HepG2 (cell line): ENCODE measurements around the gene NRDE2. TPM values are rescaled to one million over a fixed set of nuclear protein-coding genes. Genes with fewer than 3 reads are reported as not detected.
A peak's percentile ranks its signal among the peaks of the same experiment; 100 is the strongest.

Source experiments
- ATAC-seq: fragments of 200-7000 bp; cut with Tn5 transposase; 3 replicates; pipeline ENCODE4 v1.9.1; 2020; ENCODE audit warnings: mild to moderate bottlenecking, moderate library complexity
- BruUV-seq: library from RNA; stranded (reverse); fragments of 400-500 nt; replicated peaks from 2 replicates; lab custom pipeline; 2021; lab: Mats Ljungman, UMichigan
- CTCF ChIA-PET: fragments of 300-600 bp; formaldehyde crosslinking; extraction: SDS; loops from one replicate; lab custom pipeline; 2021; ENCODE audit warnings: low total read pairs, inconsistent platforms, low intra/inter-chr PET ratio; lab: Yijun Ruan, JAX
- POLR2A ChIA-PET: fragments of 350-600 bp; sonication (Branson Sonifier 250); formaldehyde crosslinking; loops from one replicate; lab custom pipeline; 2020; ENCODE audit warnings: antibody characterized with exemption, inconsistent platforms; lab: Yijun Ruan, JAX
- DNase-seq: peaks from one replicate; pipeline ENCODE4 v3.0.0-alpha.2; 2015; ENCODE audit warnings: low spot score
- FAIRE-seq: peaks from 3 replicates; lab custom pipeline; 2011; peaks lifted over from hg19 to GRCh38; lab: Jason Lieb, UNC
- H2AFZ ChIP-seq: one replicate; pipeline ENCODE4 v1.6.1; 2011; ENCODE audit warnings: low read length, inconsistent platforms
- H3K27ac ChIP-seq: fragments of 300-600 bp; 3 replicates; pipeline ENCODE4 v1.8.0; 2011; ENCODE audit warnings: mixed run types, mild to moderate bottlenecking, mixed read lengths, low read length, inconsistent platforms; ENCODE audit not compliant: insufficient read depth; ENCODE audit errors: extremely low read length
- H3K27me3 ChIP-seq, 2 experiments: fragments of 200-600 bp in 1 of 2; 2 replicates in 1 of 2; 3 replicates in 1 of 2; pipeline versions ENCODE4 v1.6.0 to v1.8.0; 2011; ENCODE audit warnings: low read length in 2 of 2, mild to moderate bottlenecking in 2 of 2, moderate library complexity in 2 of 2, inconsistent platforms in 1 of 2; ENCODE audit not compliant: insufficient read depth in 2 of 2, control insufficient read depth in 1 of 2
- H3K36me3 ChIP-seq, 2 experiments: fragments of 200-600 bp in 1 of 2; replicated peaks in 1 of 2; 2 replicates in 1 of 2; 3 replicates in 1 of 2; pipeline versions ENCODE4 v1.5.1 to v1.8.0; 2011; ENCODE audit warnings: low read length in 2 of 2, inconsistent platforms in 1 of 2; ENCODE audit not compliant: insufficient read depth in 2 of 2, control insufficient read depth in 1 of 2
- H3K4me1 ChIP-seq: 2 replicates; pipeline ENCODE4 v1.5.1; 2012; ENCODE audit warnings: low read length, inconsistent platforms; ENCODE audit not compliant: insufficient read depth
- H3K4me2 ChIP-seq: 2 replicates; pipeline ENCODE4 v1.6.0; 2011; ENCODE audit warnings: low read depth, low read length, inconsistent platforms
- H3K4me3 ChIP-seq, 3 experiments: fragments of 200-600 bp in 1 of 3; sonication (generic), shearing (Covaris generic) in 1 of 3; replicated peaks in 1 of 3; 2 replicates each; pipeline ENCODE4 v1.5.1; 2011 to 2016; ENCODE audit warnings: low read length in 3 of 3, inconsistent platforms in 2 of 3, low read depth in 2 of 3, mild to moderate bottlenecking in 2 of 3, control low read depth in 1 of 3, mixed read lengths in 1 of 3; ENCODE audit not compliant: insufficient read depth in 1 of 3
- H3K79me2 ChIP-seq: one replicate; pipeline ENCODE4 v1.6.1; 2011; ENCODE audit warnings: low read length, inconsistent platforms; ENCODE audit not compliant: insufficient read depth
- H3K9ac ChIP-seq: 2 replicates; pipeline ENCODE4 v1.6.0; 2011; ENCODE audit warnings: mild to moderate bottlenecking, low read depth, low read length, inconsistent platforms; ENCODE audit not compliant: insufficient read depth
- H3K9me3 ChIP-seq: 2 replicates; pipeline ENCODE4 v1.5.1; 2012; ENCODE audit warnings: mild to moderate bottlenecking, low read length
- H4K20me1 ChIP-seq: 2 replicates; pipeline ENCODE4 v1.6.0; 2011; ENCODE audit warnings: inconsistent platforms, mild to moderate bottlenecking, low read length, moderate library complexity; ENCODE audit not compliant: insufficient read depth
- HMGXB4 ChIP-seq, 2 experiments: sonication (generic) in 1 of 2; formaldehyde crosslinking in 1 of 2; IDR thresholded peaks; 2 replicates each; pipeline versions ENCODE4 v1.4.0 to v1.6.1; 2018 to 2020; ENCODE audit warnings: missing genetic modification reagents in 2 of 2, borderline replicate concordance in 1 of 2, low read depth in 1 of 2, mild to moderate bottlenecking in 1 of 2, missing biosample characterization in 1 of 2
- MIER2 ChIP-seq: IDR thresholded peaks from 2 replicates; pipeline ENCODE4 v1.6.1; 2016; ENCODE audit warnings: missing biosample characterization, missing genetic modification reagents
- NFRKB ChIP-seq: fragments of 450-650 bp; IDR thresholded peaks from 2 replicates; pipeline ENCODE4 v1.6.1; 2017
- NR2F2 ChIP-seq: IDR thresholded peaks from 2 replicates; pipeline ENCODE4 v1.6.1; 2012; ENCODE audit warnings: low read depth, inconsistent platforms, borderline replicate concordance
- POLR2AphosphoS2 ChIP-seq: IDR thresholded peaks from 2 replicates; pipeline ENCODE4 v1.6.1; 2011; ENCODE audit warnings: low read depth, low read length, improper control_type of control experiment
- PRDM10 ChIP-seq: sonication (generic); formaldehyde crosslinking; IDR thresholded peaks from 2 replicates; pipeline ENCODE4 v1.4.0; 2020; ENCODE audit warnings: low read depth, missing genetic modification reagents
- SIN3B ChIP-seq: fragments of 150-350 bp; IDR thresholded peaks from 2 replicates; pipeline ENCODE4 v1.6.1; 2014; ENCODE audit warnings: low read length
- SOX13 ChIP-seq, 3 experiments: fragments of 450-650 bp in 1 of 3; sonication (generic) in 1 of 3; formaldehyde crosslinking in 1 of 3; IDR thresholded peaks in 2 of 3; conservative IDR thresholded peaks in 1 of 3; 2 replicates each; pipeline versions ENCODE4 v1.5.0 to v1.6.1; 2016 to 2020; ENCODE audit warnings: antibody characterized with exemption in 1 of 3, mild to moderate bottlenecking in 1 of 3, missing compliant biosample characterization in 1 of 3, missing genetic modification reagents in 1 of 3, moderate library complexity in 1 of 3
- SP2 ChIP-seq: sonication (generic); formaldehyde crosslinking; IDR thresholded peaks from 2 replicates; pipeline ENCODE4 v1.5.1; 2020; ENCODE audit warnings: mild to moderate bottlenecking, missing genetic modification reagents
- THAP8 ChIP-seq: sonication (generic); formaldehyde crosslinking; IDR thresholded peaks from 2 replicates; pipeline ENCODE4 v1.5.1; 2020; ENCODE audit warnings: missing genetic modification reagents, mild to moderate bottlenecking, borderline replicate concordance
- ZNF24 ChIP-seq: fragments of 450-650 bp; IDR thresholded peaks from 2 replicates; pipeline ENCODE4 v1.6.1; 2017; ENCODE audit warnings: antibody characterized with exemption, mild to moderate bottlenecking
- WGBS: methylation state at CpG from one replicate; pipeline ENCODE4 v1.1.6; 2017; ENCODE audit warnings: low lambda C conversion rate; 5-methylcytosine and 5-hydroxymethylcytosine counted together
- in situ Hi-C: cut with HindIII; loops from 2 replicates; pipeline ENCODE4 v1.10.0; 2017; ENCODE audit warnings: low pct_unique_long_range_greater_than_20kb; ENCODE audit not compliant: extremely low pct_ligation_motif_present
- intact Hi-C: fragments of 100-400 bp; cut with micrococcal nuclease; formaldehyde crosslinking; loops from one replicate; pipeline ENCODE4 v1.10.0; 2022; ENCODE audit not compliant: unreplicated experiment
- polyA plus RNA-seq, 8 experiments: library from polyadenylated mRNA; depleted of rRNA in 3 of 8; stranded (reverse) in 7 of 8; unstranded in 1 of 8; fragments of >200 nt; fragmentation: Illumina TruSeq in 4 of 8; extraction: Trizol in 4 of 8; gene quantifications; 2 replicates each; pipeline versions ENCODE4 v1.2.1 to v1.2.3, GENCODE V29; 2011 to 2016; ENCODE audit warnings: low read depth in 4 of 8, missing spikeins in 1 of 8, mixed read lengths in 1 of 8; ENCODE audit not compliant: insufficient read depth in 1 of 8
- total RNA-seq, 5 experiments: library from RNA; depleted of rRNA; stranded (reverse); fragments of >200 nt; fragmentation: Illumina TruSeq; extraction: Trizol; gene quantifications; 2 replicates each; pipeline ENCODE4 v1.2.3, GENCODE V29; 2016; ENCODE audit warnings: low read depth in 1 of 5

NRDE2 gene
- total and polyA plus RNA-seq, 2 of the 13 experiments (the other 11 are each of a cell fraction or from before 2014, with no cell fraction given) = 5.6 to 12.5 TPM

- DNase-seq (no peak), FAIRE-seq (no peak), ATAC-seq (no peak)
- Histone ChIP-seq H3K36me3 (peaks cover 15 to 59% of the 10 kb centered on the region in 2 experiments), H3K27me3 (no peaks in the 10 kb centered on the region), H3K4me2 (no peak overlapping the region), H2AFZ (no peak overlapping the region), H4K20me1 (no peaks in the 10 kb centered on the region), H3K79me2 (no peaks in the 10 kb centered on the region), H3K4me3 (no peak overlapping the region), H3K9me3 (no peaks in the 10 kb centered on the region), H3K9ac (no peak overlapping the region), H3K4me1 (no peaks in the 10 kb centered on the region), H3K27ac (no peak overlapping the region)
- intact Hi-C loops = no loop called here
- ChIA-PET POLR2A (no interaction called here), CTCF (no interaction called here)
- TF ChIP-seq ZNF24 (no peak), POLR2AphosphoS2 (0 out of 2 replicates have a peak, but pooled peaks have one; percentile 45), THAP8 (CRISPR knock-in tag) (no peak)
- in situ Hi-C loops = no loop called here
- WGBS = 97% methylated on average over 9 of the region's 10 CpGs
- no TSS peak for BruUV-seq
These were observed 59.2 kb downstream of the NRDE2 start for GRCh38 chr14:90272523-90272922.

GRCh38 chr14:90268420-90268819, 63.3 kb downstream of the NRDE2 start:
- DNase-seq = no peak
- H3K27me3 ChIP-seq = no peaks in the 10 kb centered on the region
- ChIA-PET POLR2A (no interaction called here), CTCF (no interaction called here)
- no peak overlapping the region for H3K27ac ChIP-seq
- peaks cover 26 to 85% of the 10 kb centered on the region in 2 experiments for H3K36me3 ChIP-seq
- 100% methylated on average over 4 of the region's 4 CpGs for WGBS
- no peaks in the 10 kb centered on the region for H3K9me3 ChIP-seq
- H4K20me1 ChIP-seq = no peaks in the 10 kb centered on the region
- intact Hi-C loops = no loop called here
- H3K4me1 ChIP-seq = no peaks in the 10 kb centered on the region
- H2AFZ ChIP-seq = no peak overlapping the region
- no peak for FAIRE-seq
- no peak for TF ChIP-seq NFRKB
- TF ChIP-seq SIN3B = no peak
- TF ChIP-seq HMGXB4 (CRISPR knock-in tag; IDR thresholded peaks at IDR 0.05; ENCODE audit: borderline replicate concordance in 1 of 2, low read depth in 1 of 2) = no peak
- no peak for TF ChIP-seq PRDM10 (CRISPR knock-in tag)
- no peak for TF ChIP-seq MIER2 (CRISPR knock-in tag)
- no peak for TF ChIP-seq SP2 (CRISPR knock-in tag)
- no peak for TF ChIP-seq NR2F2
- TF ChIP-seq SOX13 (IDR thresholded peaks at IDR 0.05) = no peak
- no peak for TF ChIP-seq SOX13 (CRISPR knock-in tag; conservative IDR thresholded peaks at IDR 0.05 in 1 of 2, IDR thresholded peaks at IDR 0.05 in 1 of 2)
- TF ChIP-seq, all 625 proteins: peak for 0
- Histone ChIP-seq H3K9ac (no peak overlapping the region), H3K79me2 (no peaks in the 10 kb centered on the region), H3K4me2 (no peak overlapping the region), H3K4me3 (no peak overlapping the region)
- ATAC-seq = no peak
- no TSS peak for BruUV-seq
- in situ Hi-C loops = no loop called here
